GM04503 (cell line): ENCODE data around the gene FCHSD2.
A peak's percentile ranks its signal among the peaks of the same experiment; 100 is the strongest.
"Not testable (repeated sequence)": the region's sequence is repeated elsewhere in the genome, so short reads cannot be mapped to it uniquely, and the experiment has no call there.

Source experiments
- DNase-seq: peaks from one replicate; pipeline ENCODE4 v3.0.0-alpha.2; 2012; ENCODE audit warnings: low read depth

Gene FCHSD2

DNA sequence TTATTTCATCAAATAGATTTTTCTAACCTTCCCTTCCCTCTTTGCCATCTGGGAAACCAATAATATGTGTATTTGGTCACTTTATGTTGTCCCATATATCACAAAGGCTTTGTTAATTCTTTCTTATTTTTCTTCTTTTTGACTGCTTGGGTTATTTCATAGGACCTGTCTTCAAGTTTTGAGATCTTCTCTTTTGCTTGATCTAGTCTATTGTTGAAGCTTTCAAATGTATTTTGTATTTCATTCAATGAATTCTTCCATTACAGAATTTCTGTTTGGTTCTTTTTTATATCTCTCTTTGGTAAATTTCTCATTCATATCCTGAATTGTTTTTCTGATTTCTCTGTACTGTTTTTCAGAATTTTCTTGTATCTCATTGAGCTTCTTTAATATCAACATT lies 132.1 kb downstream of the FCHSD2 start:
- DNase-seq: no peak

DNA sequence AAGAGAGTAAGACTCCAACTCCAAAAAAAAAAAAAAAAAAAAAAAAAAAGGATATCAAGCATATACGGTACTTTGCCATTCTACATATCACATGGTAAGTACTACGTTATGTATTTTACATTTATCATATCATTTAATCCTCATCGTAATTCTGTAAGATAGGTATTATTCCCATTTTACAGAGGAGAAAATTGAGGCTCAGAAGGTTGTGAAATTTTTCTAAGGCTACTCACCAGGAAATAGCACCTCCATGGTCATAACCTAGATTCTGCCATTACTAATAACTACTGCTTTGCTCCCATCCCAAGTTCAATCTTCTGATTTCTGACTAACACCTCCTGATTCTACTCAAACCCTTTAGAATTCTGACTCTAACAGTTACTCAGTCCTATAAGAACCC lies 138.0 kb downstream of the FCHSD2 start:
- DNase-seq: no peak

DNA sequence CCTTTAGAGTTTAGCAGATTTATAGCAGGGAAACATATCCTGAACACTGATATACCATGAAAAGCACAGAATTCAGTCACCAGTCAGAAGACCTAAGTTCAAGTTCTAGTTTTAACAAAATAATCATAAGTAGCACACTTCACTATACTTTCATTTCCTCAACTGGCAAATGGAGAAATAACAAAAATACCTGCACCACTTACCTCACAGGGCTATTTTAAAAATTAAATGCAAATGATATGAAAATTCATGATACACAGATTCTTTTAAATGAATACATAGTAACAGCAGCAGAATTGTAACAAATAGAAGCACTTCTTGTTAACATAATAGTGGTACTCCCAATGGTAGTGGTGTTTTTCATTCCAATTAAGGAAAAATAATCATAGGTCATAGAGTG lies 139.0 kb downstream of the FCHSD2 start:
- DNase-seq: no peak

DNA sequence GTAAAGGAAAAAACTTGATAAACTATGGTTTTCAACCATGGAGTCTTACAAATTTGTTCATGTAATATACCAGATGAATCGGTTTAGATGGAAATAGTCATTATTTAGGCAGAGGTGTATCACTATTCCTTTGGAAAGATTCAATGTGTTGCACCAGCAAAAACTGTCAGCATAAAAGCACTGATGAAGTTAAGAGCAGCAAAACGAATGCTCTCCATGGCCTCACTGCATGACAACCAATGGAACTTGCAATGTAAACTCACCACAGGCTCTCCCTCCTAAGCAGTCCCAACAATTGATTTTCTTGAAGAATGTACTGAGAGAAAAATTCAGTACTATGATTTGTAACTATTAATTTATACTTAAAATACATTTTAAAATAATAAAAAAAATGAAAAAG lies 139.9 kb downstream of the FCHSD2 start:
- DNase-seq: no peak

DNA sequence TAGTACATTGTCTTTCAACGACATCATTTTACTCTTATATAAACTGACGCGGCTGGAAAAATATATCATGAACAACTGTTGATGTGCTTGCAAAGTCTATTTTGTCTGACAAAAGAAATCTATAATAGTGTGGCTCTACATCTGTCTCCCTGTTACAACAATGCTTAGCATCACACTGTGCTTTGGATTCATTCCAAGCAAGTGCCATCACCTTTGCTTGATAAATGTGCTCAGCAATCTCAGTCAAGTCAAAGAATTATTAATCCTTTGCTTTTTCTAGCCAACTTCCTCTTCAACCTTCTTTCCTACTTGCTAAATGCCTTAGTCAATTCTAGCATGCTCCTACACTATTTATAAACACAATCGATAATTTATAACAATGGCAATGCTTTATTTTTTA lies 140.5 kb downstream of the FCHSD2 start:
- DNase-seq: no peak

DNA sequence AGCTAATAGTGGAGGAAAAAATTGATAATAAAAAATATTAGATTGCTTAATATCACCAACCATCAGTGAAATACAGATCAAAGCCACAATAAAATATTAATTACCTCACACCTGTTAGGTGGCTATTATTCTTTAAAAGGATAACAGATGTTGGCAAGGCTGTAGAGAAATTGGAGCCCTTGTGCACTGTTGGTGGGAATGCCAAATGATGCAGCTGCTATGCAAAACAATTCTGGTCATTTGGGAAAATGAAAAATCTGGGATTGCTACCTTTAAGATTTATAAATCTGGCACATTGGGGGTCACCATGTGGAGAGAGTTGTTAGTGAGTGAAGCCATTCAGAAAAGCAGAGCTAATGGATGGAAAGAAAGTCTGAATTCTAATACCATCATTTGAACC lies 143.4 kb downstream of the FCHSD2 start:
- no peak for DNase-seq

DNA sequence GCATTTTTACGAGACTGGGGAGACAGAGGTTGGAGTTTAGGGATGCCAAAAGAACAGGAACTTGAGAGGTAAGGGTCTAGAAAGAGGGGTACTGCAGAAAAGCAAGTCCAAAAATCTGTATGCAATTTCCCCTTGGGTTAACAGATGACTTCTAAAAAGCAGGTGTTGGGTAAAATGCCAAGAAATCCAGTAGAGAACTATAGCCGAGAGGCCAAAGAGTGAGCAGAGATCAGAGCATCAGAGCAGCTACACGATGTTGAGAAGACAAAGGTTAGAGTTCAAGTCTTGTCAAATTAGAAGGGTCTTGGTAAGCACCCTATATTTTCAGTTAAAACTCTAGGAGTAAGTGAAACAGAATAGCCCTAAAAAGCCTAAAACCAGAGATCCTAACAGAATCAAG lies 145.2 kb downstream of the FCHSD2 start:
- DNase-seq: no peak

DNA sequence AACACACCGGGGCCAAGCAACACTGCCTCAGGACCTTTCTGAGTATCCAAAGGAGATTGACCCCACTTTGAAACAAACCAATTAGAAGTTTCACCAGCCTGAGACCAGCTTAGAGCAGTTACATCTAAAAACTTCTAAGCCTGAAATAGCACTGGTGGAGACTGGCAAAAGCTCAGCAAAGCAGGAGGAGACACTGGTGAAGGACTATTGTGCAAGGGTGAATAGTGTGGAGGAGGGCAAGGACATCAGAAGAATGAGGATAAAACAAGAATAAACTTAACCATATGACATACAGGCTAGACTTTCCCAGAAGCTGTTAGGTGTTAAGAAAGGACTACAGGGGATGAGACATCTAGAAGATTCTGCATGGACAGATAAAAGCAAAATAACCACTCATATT lies 152.4 kb downstream of the FCHSD2 start:
- no peak for DNase-seq

DNA sequence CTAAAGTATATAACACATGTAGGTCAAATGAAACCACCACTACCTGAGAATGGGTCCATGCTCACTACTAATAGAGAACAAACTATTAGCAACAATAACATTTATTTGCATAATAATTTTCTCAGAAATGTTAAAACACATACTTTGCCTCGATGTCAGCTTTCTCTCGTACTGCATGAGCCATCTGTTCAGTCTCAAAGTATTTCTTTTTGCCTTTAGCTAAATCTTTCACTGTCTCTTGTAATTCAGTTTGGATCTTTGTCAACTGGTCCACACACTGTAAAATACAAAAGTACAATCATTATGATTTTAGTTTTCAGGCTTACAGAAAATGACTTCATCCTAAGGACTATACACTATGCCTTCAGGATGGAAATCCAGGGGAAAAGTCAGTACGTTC lies 153.3 kb downstream of the FCHSD2 start:
- DNase-seq: no peak

DNA sequence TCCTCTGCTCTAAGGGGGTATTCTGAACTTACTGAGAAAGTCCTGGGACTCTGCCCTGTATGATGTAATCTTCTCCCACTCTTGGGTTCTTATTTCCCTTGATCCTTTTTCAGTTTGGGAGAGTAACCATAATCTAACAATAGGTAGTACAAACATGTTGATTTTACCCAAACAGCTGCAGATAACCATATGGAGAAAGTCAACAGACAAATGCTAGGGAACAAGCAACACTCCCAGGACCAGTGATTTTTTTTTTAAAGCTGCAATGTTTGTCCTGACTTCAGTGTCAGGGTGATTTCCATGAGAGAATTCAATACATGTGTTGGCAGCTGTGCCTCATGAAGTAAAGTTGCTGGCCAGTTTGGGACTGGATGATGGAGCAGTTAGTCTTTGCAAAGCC lies 156.5 kb downstream of the FCHSD2 start:
- DNase-seq: no peak

DNA sequence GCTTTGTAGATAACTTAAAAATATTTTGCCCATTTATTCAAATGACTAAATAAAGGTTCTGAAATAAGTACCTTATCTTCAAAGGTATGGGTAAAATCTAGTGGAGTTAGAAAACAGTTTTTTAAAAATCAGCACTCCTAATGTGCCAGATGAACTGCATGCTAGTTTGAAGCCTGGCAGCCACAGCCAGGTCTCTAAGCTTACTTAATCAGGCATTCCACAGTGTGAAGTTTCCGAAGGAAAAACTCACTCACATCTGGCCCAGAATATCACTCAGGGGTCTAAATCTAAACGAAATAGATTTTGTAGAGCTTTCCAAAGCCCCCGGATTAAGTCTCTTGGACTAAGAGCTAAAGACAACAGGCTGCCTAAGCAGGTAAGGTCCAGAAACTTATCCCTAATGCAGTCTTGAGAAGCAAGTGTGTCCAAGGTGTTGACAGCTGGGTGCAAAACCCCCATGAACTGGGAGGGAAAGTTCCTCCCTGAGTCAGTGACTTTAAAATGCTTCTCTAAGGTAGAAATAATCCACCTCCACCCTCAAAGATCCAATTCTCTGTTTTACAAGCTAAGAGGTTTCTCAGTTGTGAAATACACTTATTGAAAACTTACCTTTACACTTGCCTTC lies 157.6 kb downstream of the FCHSD2 start:
- no peak for DNase-seq

DNA sequence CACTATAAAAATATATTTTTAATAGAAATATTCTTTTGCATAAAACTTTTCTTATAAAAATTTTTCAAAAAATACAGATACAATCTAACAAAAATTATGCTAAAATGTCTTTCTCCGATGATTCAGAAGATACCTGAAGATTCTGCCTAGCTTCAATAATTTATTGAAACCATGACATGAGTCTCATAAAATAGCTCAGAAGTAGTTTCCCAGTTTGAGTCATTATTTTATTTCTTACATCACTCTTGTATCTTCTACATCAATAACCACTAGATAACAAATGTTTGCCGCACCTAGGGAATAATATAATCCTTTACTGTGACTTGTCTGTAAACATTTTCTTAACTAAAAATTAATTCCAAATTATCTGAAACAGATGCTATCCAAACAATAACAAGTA lies 158.6 kb downstream of the FCHSD2 start:
- no peak for DNase-seq

DNA sequence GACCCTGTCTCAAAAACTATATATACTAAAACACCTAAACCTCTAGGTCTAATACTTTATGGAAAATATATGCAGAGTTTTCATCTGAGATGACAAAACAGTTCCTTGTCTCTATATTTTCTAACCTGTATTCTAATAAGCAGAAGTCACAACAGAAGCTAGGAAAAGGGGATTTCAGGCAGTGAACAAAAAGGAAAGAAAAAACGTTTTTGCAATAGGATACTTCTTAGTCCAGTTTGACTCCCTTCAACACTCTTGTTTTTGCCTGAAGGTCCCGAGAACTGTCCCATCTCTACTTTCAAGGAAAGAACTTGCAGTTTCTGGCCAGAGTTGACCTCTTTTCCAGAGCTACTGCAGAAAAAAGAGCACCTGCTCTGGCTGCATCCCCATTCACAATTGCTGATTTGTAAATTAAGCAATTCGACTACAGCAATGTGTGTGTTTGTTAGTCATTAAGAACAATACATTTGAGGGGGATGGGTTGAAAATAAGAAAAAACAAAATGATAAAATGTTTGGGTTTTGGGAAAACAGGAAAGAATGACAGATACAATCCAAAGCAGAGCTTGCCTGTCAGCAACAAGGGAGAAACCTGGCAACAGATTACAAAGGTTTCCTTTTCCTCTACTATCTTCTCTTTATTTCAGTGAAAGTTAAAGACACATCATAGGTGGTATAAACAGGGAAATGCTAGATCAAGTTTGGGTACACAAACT lies 160.0 kb downstream of the FCHSD2 start:
- DNase-seq: no peak

DNA sequence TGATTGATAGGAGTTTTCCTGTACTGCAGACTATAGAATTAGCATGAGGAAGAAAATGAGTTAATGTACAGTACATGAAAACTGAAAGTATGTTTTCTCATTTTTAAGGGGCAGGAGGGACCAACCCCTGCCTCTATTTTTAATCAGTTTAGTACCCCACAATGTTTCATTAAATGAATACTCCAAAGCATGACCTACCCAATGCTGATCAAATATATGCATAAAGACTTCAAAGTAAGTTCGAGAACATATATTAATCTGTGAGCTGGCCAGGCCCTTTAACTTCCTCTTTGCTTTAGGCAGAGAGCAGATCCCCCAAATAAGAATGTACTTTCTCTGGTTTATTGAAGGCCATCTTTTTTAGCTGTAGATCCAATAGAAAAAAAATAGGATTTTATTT lies 161.0 kb downstream of the FCHSD2 start:
- DNase-seq: no peak

DNA sequence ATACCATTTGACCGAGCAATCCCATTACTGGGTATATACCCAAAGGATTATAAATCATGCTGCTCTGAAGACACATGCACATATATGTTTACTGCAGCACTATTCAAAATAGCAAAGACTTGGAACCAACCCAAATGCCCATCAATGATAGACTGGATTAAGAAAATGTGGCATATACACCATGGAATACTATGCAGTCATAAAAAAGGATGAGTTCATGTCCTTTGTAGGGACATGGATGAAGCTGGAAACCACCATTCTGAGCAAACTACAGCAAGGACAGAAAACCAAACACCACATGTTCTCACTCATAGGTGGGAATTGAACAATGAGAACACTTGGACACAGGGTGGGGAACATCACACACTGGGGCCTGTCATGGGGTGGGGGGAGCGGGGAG lies 164.3 kb downstream of the FCHSD2 start:
- not testable (repeated sequence) for DNase-seq

DNA sequence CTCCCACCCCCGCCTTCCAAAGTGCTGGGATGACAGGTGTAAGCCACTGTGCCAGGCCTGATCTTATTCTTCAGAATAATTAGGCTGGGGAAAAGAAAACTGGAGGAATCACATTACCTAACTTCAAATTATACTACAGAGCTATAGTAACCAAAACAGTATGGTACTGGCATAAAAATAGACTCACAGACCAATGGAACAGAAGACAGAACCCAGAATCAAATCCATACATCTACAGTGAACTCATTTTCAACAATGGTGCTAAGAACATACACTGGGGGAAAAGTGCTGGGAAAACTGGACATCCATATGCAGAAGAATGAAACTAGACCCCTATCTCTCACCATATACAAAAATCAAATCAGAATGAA lies 165.6 kb downstream of the FCHSD2 start:
- DNase-seq: not testable (repeated sequence)

DNA sequence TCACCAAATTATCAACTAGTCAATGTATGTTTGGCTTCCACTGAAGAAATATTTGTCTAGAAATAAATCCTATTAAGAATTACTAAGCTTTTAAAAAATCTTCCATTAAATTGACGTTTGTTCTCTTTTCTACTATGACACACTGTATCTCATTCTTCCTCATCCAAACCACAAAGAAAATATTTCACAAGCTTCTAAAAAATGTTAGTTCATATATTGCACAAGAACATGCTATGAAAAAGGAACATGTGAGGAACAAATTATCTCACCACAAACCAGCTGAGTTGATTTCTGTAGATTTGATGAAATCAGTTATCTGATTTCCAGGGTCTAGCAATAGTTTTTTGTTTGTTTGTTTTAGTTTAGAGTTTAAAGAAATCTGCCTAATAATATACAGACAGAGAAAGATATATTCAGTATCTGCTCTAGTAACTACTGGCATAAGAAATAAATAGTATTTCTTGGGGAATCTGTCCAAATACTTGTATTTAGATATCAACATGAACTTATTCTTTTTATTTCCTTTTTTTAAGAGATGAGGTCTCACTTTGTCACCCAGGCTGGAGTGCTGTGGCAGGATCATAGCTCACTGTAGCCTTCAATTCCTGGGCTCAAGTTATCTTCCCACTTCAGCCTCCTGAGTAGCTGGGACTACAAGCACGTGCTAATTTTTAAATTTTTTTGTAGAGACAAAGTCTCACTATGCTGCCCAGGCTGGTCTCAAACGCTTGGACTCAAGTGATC lies 166.2 kb downstream of the FCHSD2 start:
- DNase-seq: peak; percentile 81

DNA sequence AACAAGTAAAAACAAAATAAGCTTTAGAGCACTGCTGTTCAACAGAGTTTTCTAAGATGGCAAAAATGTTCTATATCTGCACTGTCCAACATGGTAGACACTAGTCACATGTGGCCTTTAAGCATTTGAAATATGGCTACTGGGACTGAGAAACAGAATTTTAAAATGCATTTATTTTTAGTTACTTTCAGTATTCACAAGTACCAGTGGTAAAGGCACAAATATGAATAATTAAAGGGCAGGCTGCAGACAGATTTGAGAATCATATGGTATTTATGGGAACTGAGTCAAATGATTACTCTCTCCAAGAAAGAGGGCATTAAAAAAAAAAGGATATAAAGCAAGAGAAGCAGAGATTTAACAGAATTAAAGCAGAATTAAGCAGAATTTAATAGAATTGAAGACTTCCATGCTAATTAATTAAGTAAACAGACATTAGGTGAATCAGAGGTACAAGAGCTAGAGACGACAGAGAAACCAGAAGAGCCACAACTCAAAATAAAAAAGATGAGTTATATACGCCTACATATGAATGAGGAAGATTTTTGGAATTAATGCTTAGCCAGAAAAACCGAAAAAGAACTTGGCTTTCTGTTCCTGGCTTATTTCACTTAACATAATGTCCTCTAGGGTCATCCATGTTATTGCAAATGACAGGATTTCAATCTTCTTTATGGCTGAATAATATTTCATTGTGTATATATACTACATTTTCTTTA lies 167.5 kb downstream of the FCHSD2 start:
- DNase-seq: no peak

DNA sequence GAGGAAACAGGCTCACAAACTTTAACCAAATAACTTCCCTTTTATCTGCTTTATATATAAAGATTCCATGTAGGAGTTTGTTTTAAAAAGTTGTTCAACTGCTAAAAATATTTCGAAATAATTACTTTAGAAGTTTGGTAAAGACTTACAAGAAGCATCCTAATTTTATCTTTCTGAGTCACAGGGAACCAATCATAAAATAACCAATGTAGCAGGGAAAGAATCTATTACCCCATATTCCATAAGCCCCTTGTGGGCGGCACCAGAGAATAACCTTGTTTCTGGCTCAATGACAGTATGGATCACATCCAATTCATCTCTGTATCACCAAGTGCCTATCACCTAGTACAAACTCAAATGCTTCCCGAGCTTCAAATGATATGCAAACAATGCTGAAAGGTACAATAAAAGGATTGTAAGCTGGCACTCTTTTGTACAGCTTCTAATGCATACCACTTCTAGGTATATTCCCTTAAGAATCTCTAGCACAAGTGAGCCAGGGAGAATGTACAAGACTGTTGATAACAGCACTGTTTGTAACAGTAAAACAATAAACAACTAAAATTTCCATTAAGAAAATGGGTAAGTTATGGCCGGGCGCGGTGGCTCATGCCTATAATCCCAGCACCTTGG lies 169.5 kb downstream of the FCHSD2 start:
- DNase-seq: no peak

DNA sequence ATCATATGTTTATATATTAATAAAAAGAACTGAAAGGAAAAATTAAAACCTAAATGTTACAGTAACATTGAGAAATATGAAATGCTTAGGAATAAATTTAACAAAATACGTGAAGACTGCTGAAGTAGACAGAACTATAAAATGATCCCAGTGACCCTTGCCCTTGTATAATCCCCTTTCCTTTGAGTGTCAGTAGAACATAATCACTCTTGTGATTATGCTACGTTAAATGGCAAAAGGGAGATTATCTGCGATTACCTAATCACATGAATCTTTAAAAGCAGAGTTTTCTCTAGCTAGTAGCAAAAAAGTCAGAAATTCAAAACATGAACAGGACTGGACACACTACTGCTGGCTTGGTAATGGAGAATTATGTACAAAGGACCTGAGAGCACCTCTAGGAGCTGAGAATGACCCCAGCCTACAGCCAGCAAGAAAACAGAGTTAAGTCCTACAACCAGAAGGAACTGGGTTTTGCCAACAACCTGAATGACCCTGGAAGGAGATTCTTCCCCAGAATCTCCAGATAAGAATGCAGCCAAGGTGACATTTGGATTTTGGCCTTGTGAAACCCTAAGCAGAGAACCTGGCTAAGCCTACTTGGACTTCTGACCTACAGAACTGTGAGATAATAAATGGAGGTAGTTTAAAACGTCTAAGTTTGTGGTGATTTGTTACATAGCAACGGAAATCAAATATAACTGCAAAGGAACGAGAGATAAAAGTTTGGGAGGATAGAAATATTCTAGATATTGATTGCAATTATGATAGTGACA lies 170.7 kb downstream of the FCHSD2 start:
- DNase-seq: no peak

DNA sequence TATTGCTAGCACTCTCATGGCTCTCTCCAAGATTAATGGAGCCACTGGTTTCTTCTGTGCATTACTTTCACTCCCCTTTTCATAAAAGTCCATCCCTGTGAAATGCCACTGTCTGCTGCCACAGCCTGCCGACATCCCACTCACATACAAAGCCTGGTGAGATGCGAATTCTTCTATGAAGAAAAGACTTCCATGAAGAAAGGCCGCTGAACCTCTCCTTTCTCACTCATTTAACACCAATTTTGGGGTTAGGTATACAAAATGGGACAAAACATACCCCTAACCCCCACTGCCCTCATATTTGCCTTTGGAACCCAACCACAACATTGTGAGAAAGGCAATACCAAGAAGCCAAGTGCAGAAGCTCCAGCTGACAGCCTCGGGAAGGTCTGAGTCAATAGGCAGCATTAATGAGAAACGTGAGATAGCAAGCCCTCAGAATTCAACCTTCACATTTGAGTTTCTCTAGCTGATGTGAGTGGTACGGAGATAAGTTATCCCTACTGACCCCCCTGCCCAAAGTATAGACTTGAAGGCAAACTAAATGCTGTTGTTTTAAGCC lies 171.5 kb downstream of the FCHSD2 start:
- DNase-seq: no peak
